Measurements from ENCODE around the gene CHD5.

CHD5 gene

GRCh38 chr1:6098303-6099215 lies 81.6 kb downstream of the CHD5 start:
- H3K4me3 ChIP-seq (replicated peaks; ENCODE audit: low read depth, low read length) = no peak overlapping the region; the same call in 1 of the 2 replicates
- TF ChIP-seq CTCF (IDR thresholded peaks at IDR 0.05; ENCODE audit: low read depth, low read length, missing control alignments) = no peak
- peak; percentile 87 for DNase-seq (ENCODE audit: extremely low read depth, low read depth)

- TF ChIP-seq CTCF (IDR thresholded peaks at IDR 0.05; ENCODE audit: low read depth, low read length, missing control alignments) = no peak
- DNase-seq (ENCODE audit: extremely low read depth, low read depth) = no peak
Measured at GRCh38 chr1:6097824-6098223, 82.3 kb downstream of the CHD5 start.

GRCh38 chr1:6097117-6097595 lies 83.0 kb downstream of the CHD5 start:
- no peak for TF ChIP-seq CTCF (IDR thresholded peaks at IDR 0.05; ENCODE audit: low read depth, low read length, missing control alignments)
- H3K4me3 ChIP-seq (replicated peaks; ENCODE audit: low read depth, low read length) = no peak overlapping the region
- DNase-seq (ENCODE audit: extremely low read depth, low read depth) = no peak

More at GRCh38 chr1:6097824-6098223, 82.3 kb downstream of the CHD5 start:
- H3K4me3 ChIP-seq (replicated peaks; ENCODE audit: low read depth, low read length) = no peak overlapping the region; the same call in 1 of the 2 replicates

GRCh38 chr1:6096243-6097116 lies 83.6 kb downstream of the CHD5 start:
- no peak for TF ChIP-seq CTCF (IDR thresholded peaks at IDR 0.05; ENCODE audit: low read depth, low read length, missing control alignments)

GRCh38 chr1:6095511-6096242 lies 84.4 kb downstream of the CHD5 start:
- no peak overlapping the region for H3K4me3 ChIP-seq (replicated peaks; ENCODE audit: low read depth, low read length)
- DNase-seq (ENCODE audit: extremely low read depth, low read depth) = no peak
- TF ChIP-seq CTCF (IDR thresholded peaks at IDR 0.05; ENCODE audit: low read depth, low read length, missing control alignments) = no peak

More at GRCh38 chr1:6096243-6097116, 83.6 kb downstream of the CHD5 start:
- H3K4me3 ChIP-seq (replicated peaks; ENCODE audit: low read depth, low read length) = no peak overlapping the region
- no peak for DNase-seq (ENCODE audit: extremely low read depth, low read depth)
